ENCODE measurements around the gene RABIF. TPM values are rescaled to one million over a fixed set of nuclear protein-coding genes. Genes with fewer than 3 reads are reported as not detected.
A peak's percentile ranks its signal among the peaks of the same experiment; 100 is the strongest.

RABIF gene
- total and polyA plus RNA-seq, 10 donors = 5.9 to 11.5 (median 9.2) TPM

GRCh38 chr1:202873026-202873425 is 15.9 kb downstream of the RABIF start:
- Histone ChIP-seq H3K36me3 (peaks cover 0 to 22% (median 2%) of the 10 kb centered on the region in 6 donors), H3K9me3 (no peaks in the 10 kb centered on the region), H3K4me1 (no peaks in the 10 kb centered on the region), H3K27me3 (replicated peaks in 1 of 7) (no peaks in the 10 kb centered on the region), H3K27ac (no peak overlapping the region), H3K4me3 (no peak overlapping the region)
- intact Hi-C loops (cut with DNase I; ENCODE audit: low total_unique reads) = no loop called here
- DNase-seq = peak; percentile 31
- WGBS, 5 donors = 91 to 98% (median 93%) methylated on average over 4 of the region's 4 CpGs
- no peak for TF ChIP-seq CTCF (IDR thresholded peaks at IDR 0.05 in 8 of 11, conservative IDR thresholded peaks at IDR 0.05 in 3 of 11)
- TF ChIP-seq POLR2AphosphoS5 (IDR thresholded peaks at IDR 0.05) = no peak
- no peak for TF ChIP-seq POLR2A (IDR thresholded peaks at IDR 0.05)

GRCh38 chr1:202871367-202871766 is 17.6 kb downstream of the RABIF start:
- no peak for DNase-seq

GRCh38 chr1:202862679-202863560 is 26.0 kb downstream of the RABIF start:
- no peak for TF ChIP-seq CTCF (IDR thresholded peaks at IDR 0.05 in 8 of 11, conservative IDR thresholded peaks at IDR 0.05 in 3 of 11)
- no peak for TF ChIP-seq POLR2AphosphoS5 (IDR thresholded peaks at IDR 0.05)
- TF ChIP-seq POLR2A (IDR thresholded peaks at IDR 0.05) = no peak
- H3K36me3 ChIP-seq = no peaks in the 10 kb centered on the region
- no peak overlapping the region for H3K27ac ChIP-seq
- intact Hi-C loops (cut with DNase I; ENCODE audit: low total_unique reads) = no loop called here
- peaks cover 0 to 31% (median 0%) of the 10 kb centered on the region in 7 donors for H3K27me3 ChIP-seq (replicated peaks in 1 of 7)
- 70 to 85% (median 81%) methylated on average over 5 of the region's 5 CpGs for WGBS, 5 donors
- H3K9me3 ChIP-seq = no peaks in the 10 kb centered on the region
- peaks cover 6 to 42% (median 29%) of the 10 kb centered on the region in 6 donors for H3K4me1 ChIP-seq
- H3K4me3 ChIP-seq = no peak overlapping the region
- no peak for DNase-seq

More at GRCh38 chr1:202871367-202871766, 17.6 kb downstream of the RABIF start:
- no peak overlapping the region for H3K4me3 ChIP-seq
- peaks cover 0 to 1% (median 0%) of the 10 kb centered on the region in 7 donors for H3K27me3 ChIP-seq (replicated peaks in 1 of 7)
- peaks cover 0 to 11% (median 2%) of the 10 kb centered on the region in 6 donors for H3K36me3 ChIP-seq
- H3K27ac ChIP-seq = no peak overlapping the region
- intact Hi-C loops (cut with DNase I; ENCODE audit: low total_unique reads) = no loop called here
- H3K9me3 ChIP-seq = no peaks in the 10 kb centered on the region
- TF ChIP-seq POLR2AphosphoS5 (IDR thresholded peaks at IDR 0.05) (no peak), POLR2A (IDR thresholded peaks at IDR 0.05) (no peak), CTCF (IDR thresholded peaks at IDR 0.05 in 8 of 11, conservative IDR thresholded peaks at IDR 0.05 in 3 of 11) (no peak)
- WGBS, 5 donors = 77 to 92% (median 87%) methylated on average over 4 of the region's 4 CpGs
- H3K4me1 ChIP-seq = no peaks in the 10 kb centered on the region

Measured in spleen (tissue), 11 donors.